Measurements from ENCODE around the gene ZNF467. TPM values are rescaled to one million over a fixed set of nuclear protein-coding genes. Genes with fewer than 3 reads are reported as not detected.

Gene ZNF467
- total and polyA plus RNA-seq, 3 donors from 2014 or later = 2.4 to 3.3 (median 2.9) TPM

DNA sequence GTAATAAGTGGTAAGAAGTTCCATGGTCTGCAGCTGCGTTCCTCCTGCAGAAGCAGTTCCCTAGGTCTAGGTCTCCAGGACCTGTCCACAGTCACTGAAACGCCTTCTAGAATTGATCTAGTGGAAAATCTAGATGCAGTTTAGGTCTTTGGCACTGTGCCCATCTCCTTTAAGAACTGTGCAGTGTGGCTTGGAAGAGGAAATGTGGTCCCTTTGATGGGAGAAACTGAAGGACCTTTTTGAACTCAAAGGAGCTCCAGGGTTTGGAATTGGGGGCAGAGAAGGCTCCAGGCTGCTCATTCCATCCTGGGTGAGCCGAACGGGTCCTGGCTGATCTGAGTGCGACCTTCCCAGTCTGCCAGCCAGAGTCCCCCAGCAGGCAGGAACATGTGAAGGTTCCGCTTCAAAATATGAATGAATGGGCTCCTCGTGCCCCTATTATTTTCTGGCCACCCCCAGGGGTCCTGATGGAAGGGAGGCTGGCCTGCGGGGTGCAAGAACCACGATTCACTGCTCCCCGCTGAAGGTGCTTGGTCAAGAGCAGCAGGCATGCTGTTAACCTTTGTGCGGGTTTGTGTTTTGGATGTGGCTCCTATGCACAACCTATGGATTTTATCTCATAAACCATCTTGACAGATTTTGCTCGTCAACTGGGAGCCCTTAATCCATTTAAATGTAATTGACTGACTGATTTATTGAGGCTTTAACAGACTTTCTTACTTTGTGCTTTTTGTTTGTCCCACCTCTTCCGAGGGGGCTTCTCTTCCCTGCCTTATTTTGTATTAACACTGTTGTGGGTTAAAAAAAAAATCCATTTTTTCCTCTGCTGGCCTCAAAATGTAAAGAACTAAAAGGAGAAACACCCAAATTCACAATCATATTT, 36.7 kb downstream of the ZNF467 start:
- Histone ChIP-seq H3K27ac (no peak overlapping the region), H3K9me3 (no peaks in the 10 kb centered on the region), H3K4me1 (peaks cover 1% of the 10 kb centered on the region), H3K27me3 (no peaks in the 10 kb centered on the region), H3K4me3 (no peak overlapping the region), H3K36me3 (ENCODE audit: low read depth, missing control alignments) (no peaks in the 10 kb centered on the region)
- TF ChIP-seq, protein P1, sequence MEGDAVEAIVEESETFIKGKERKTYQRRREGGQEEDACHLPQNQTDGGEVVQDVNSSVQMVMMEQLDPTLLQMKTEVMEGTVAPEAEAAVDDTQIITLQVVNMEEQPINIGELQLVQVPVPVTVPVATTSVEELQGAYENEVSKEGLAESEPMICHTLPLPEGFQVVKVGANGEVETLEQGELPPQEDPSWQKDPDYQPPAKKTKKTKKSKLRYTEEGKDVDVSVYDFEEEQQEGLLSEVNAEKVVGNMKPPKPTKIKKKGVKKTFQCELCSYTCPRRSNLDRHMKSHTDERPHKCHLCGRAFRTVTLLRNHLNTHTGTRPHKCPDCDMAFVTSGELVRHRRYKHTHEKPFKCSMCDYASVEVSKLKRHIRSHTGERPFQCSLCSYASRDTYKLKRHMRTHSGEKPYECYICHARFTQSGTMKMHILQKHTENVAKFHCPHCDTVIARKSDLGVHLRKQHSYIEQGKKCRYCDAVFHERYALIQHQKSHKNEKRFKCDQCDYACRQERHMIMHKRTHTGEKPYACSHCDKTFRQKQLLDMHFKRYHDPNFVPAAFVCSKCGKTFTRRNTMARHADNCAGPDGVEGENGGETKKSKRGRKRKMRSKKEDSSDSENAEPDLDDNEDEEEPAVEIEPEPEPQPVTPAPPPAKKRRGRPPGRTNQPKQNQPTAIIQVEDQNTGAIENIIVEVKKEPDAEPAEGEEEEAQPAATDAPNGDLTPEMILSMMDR (IDR thresholded peaks at IDR 0.05) = no peak
- no peak for TF ChIP-seq POLR2A (IDR thresholded peaks at IDR 0.05)
- WGBS, 2 donors = 63 to 66% methylated on average over 12 to 13 of the region's 13 CpGs
- no peak for DNase-seq
- intact Hi-C loops (cut with DNase I; ENCODE audit: low total_unique reads) = no loop called here

DNA sequence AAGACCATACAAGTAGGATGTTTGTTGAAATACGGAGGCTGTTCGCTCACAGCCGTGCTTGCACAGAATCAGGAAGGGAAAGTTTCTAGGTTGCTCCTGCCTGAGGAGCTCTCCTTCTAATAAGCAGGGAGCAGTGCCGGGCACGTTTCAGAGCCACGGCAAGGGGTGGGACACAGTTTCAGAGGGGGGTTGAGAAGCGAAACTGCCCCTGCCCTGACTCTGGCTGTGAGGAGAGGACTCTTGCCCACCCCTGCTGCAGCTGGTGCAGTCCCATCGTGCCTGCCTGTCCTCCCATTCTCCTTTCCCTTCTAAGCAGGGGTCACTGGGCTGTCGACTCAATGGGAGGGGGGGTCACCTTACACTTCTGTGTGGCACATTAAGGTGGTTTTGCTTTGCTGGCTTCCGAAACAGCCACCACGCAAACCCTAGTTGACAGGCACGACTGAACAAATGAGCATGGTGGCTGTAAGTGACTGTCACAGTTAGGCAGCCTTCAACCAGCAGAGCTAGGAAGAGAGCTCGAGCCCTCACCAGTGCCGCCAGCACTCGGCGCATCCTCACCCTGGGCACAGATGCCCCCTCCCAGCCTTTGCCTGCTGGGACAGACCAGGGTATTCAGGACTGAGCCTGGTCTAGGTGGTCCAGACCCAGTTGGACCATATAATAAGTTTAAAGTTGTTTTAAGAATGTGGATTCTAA, 37.5 kb downstream of the ZNF467 start:
- Histone ChIP-seq H3K4me1 (no peaks in the 10 kb centered on the region), H3K27me3 (no peaks in the 10 kb centered on the region), H3K27ac (no peak overlapping the region), H3K9me3 (no peaks in the 10 kb centered on the region), H3K36me3 (ENCODE audit: low read depth, missing control alignments) (no peaks in the 10 kb centered on the region), H3K4me3 (no peak overlapping the region)
- no peak for DNase-seq
- 58 to 66% methylated on average over 12 to 16 of the region's 16 CpGs for WGBS, 2 donors
- TF ChIP-seq POLR2A (IDR thresholded peaks at IDR 0.05) = no peak
- TF ChIP-seq, protein P1 (IDR thresholded peaks at IDR 0.05) = no peak
- intact Hi-C loops (cut with DNase I; ENCODE audit: low total_unique reads) = no loop called here

DNA sequence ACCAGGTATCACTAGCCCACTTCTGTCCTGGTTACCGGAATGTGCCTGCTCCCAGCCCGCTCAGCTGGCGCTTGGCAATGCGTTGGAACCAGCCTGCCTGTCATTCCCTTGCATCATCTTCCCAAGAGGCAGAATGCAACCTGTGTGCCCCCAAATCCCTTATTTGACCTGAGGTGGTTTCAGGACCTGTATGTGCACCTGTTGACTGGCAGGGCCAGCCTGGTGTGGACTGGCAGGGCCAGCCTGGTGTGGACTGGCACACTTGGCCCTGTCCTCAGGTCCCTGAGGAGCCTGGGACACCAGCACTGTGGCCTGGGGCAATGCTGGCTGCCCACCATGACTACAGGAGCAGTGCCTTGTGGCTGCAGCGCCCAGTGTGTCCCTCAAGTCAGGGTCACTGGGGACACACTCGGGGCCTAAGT, 38.2 kb downstream of the ZNF467 start:
- DNase-seq = no peak
- H3K9me3 ChIP-seq = no peaks in the 10 kb centered on the region
- intact Hi-C loops (cut with DNase I; ENCODE audit: low total_unique reads) = no loop called here
- no peak overlapping the region for H3K4me3 ChIP-seq
- H3K36me3 ChIP-seq (ENCODE audit: low read depth, missing control alignments) = no peaks in the 10 kb centered on the region
- WGBS, 2 donors = 89 to 92% methylated on average over 6 of the region's 6 CpGs
- H3K27me3 ChIP-seq = no peaks in the 10 kb centered on the region
- no peak overlapping the region for H3K27ac ChIP-seq
- H3K4me1 ChIP-seq = no peaks in the 10 kb centered on the region
- TF ChIP-seq, protein P1 (IDR thresholded peaks at IDR 0.05) = no peak
- TF ChIP-seq POLR2A (IDR thresholded peaks at IDR 0.05) = no peak

DNA sequence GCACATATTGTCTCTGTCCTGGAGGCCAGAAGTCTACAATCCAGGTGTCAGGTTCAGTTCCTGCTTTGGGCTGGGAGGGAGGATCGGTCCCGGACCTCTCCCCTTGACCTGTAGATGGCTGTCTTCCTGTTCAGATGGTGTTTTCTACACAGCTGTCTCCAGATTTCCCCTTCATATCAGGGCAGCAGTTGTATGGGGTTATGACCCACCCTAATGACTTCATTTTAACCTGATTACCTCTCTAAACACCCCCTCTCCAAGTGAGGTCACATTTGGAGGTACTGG, 38.7 kb downstream of the ZNF467 start:
- no peaks in the 10 kb centered on the region for H3K36me3 ChIP-seq (ENCODE audit: low read depth, missing control alignments)
- no peaks in the 10 kb centered on the region for H3K27me3 ChIP-seq
- TF ChIP-seq, protein P1 (IDR thresholded peaks at IDR 0.05) = no peak
- TF ChIP-seq POLR2A (IDR thresholded peaks at IDR 0.05) = no peak
- H3K4me3 ChIP-seq = no peak overlapping the region
- DNase-seq = no peak
- H3K9me3 ChIP-seq = no peaks in the 10 kb centered on the region
- H3K4me1 ChIP-seq = no peaks in the 10 kb centered on the region
- H3K27ac ChIP-seq = no peak overlapping the region
- intact Hi-C loops (cut with DNase I; ENCODE audit: low total_unique reads) = no loop called here
- WGBS, 2 donors = 71 to 74% methylated on average over 2 of the region's 2 CpGs

Measured in testis (tissue), 3 donors.